ENCODE results near the gene SELENOH.

DNA sequence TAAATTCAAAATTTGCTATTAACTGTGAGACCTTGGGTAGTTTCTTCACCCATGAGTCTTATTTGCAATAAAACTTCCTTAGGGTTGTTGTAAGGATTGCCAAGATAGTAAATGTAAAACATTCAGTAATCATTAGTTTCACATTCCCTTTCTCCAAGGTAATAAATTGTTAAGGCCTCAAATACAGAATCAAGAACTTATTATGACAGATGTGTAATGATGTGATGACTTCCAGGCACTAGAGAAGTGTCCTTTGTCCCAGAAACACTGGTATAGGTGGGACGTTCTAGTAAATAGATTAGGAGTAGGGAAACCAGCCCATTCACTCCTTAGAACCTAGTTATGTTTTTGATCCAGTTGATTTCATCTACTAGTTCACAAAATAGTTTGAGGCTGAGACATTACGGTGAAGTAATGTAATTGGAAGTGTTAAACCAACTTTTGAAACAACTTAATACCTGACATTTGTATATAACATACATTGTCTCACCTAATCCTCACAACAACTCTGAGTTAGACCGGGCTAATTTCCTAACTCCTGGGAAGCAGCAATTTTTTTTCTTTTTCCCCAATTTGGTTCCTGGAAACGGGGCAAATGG, 45.8 kb downstream of the SELENOH start:
- no peak for TF ChIP-seq CTCF (IDR thresholded peaks at IDR 0.05)
- no peak for TF ChIP-seq POLR2A (IDR thresholded peaks at IDR 0.05)

Measured in thyroid gland (tissue), 4 donors.